DOHH2 (cell line): ENCODE data around the gene EIPR1.

Experiments
- EZH2phosphoT487 ChIP-seq: fragments of 200-600 bp; sonication (generic); IDR thresholded peaks from 2 replicates; pipeline ENCODE4 v1.6.1; 2017; ENCODE audit warnings: borderline replicate concordance, mild to moderate bottlenecking, antibody characterized with exemption, low read length, moderate library complexity, mixed read lengths
- TF ChIP-seq, protein P1 (sequence below): fragments of 200-600 bp; sonication (generic); IDR thresholded peaks from one replicate; pipeline ENCODE4 v1.5.1; 2014; ENCODE audit warnings: antibody characterized with exemption, mild to moderate bottlenecking, low read depth, low read length; ENCODE audit not compliant: poor library complexity, severe bottlenecking

DNA sequence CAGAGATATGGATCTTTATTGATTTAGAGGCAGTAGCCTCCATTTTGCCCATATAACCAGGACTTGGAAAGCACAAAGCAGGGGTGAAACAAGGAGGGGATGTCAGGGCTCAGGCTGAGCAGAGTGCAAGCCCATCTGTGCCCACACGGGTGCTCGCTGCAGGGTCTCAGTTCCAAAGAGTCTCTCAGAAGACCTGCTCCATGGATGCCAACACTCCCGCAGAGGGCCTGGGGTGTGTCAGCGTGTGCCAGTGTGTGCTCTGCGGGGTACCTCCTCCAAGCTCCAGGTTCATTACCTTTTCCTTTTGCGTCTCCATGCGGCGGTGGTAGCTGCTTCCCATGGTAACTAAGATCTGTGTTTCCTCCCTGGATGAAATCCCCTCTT lies 107.5 kb downstream of the EIPR1 start:
- TF ChIP-seq, protein P1, sequence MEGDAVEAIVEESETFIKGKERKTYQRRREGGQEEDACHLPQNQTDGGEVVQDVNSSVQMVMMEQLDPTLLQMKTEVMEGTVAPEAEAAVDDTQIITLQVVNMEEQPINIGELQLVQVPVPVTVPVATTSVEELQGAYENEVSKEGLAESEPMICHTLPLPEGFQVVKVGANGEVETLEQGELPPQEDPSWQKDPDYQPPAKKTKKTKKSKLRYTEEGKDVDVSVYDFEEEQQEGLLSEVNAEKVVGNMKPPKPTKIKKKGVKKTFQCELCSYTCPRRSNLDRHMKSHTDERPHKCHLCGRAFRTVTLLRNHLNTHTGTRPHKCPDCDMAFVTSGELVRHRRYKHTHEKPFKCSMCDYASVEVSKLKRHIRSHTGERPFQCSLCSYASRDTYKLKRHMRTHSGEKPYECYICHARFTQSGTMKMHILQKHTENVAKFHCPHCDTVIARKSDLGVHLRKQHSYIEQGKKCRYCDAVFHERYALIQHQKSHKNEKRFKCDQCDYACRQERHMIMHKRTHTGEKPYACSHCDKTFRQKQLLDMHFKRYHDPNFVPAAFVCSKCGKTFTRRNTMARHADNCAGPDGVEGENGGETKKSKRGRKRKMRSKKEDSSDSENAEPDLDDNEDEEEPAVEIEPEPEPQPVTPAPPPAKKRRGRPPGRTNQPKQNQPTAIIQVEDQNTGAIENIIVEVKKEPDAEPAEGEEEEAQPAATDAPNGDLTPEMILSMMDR, result no peak
- TF ChIP-seq EZH2phosphoT487, result no peak
